GM19351 (cell line): ENCODE data around the gene ATP2B3.

Source experiments
- ATAC-seq: cut with Tn5 transposase; IDR thresholded peaks from one replicate; pipeline ENCODE4 v1.9.1; 2021; ENCODE audit warnings: mild to moderate bottlenecking, moderate library complexity; ENCODE audit not compliant: unreplicated experiment

ATP2B3 gene

GRCh38 chrX:153507484-153508178, 9.8 kb upstream of the ATP2B3 start:
- ATAC-seq = peak; percentile 95

GRCh38 chrX:153509592-153509991, 7.8 kb upstream of the ATP2B3 start:
- ATAC-seq = no peak

- no peak for ATAC-seq
These were observed 7.1 kb upstream of the ATP2B3 start for GRCh38 chrX:153510383-153510782.

- ATAC-seq = no peak
These were observed 5.5 kb upstream of the ATP2B3 start for GRCh38 chrX:153511784-153512500.

- no peak for ATAC-seq
These were observed 4.9 kb upstream of the ATP2B3 start for GRCh38 chrX:153512501-153512893.

GRCh38 chrX:153513265-153513664, 4.2 kb upstream of the ATP2B3 start:
- no peak for ATAC-seq

GRCh38 chrX:153514259-153514658, 3.2 kb upstream of the ATP2B3 start:
- no peak for ATAC-seq

GRCh38 chrX:153515435-153515834, 2.0 kb upstream of the ATP2B3 start:
- no peak for ATAC-seq

GRCh38 chrX:153516073-153516472, 1.4 kb upstream of the ATP2B3 start:
- ATAC-seq = no peak

- ATAC-seq = no peak
These were observed 748 bp downstream of the ATP2B3 start for GRCh38 chrX:153517946-153518834.

GRCh38 chrX:153519569-153520286, 2.3 kb downstream of the ATP2B3 start:
- no peak for ATAC-seq

- ATAC-seq = no peak
These were observed 3.0 kb downstream of the ATP2B3 start for GRCh38 chrX:153520287-153520917.

GRCh38 chrX:153521034-153521433, 3.6 kb downstream of the ATP2B3 start:
- no peak for ATAC-seq

- ATAC-seq = no peak
These were observed 4.8 kb downstream of the ATP2B3 start for GRCh38 chrX:153522259-153522658.

- ATAC-seq = no peak
These were observed 5.8 kb downstream of the ATP2B3 start for GRCh38 chrX:153523269-153523668.

GRCh38 chrX:153524234-153524633, 6.8 kb downstream of the ATP2B3 start:
- no peak for ATAC-seq

- ATAC-seq = no peak
These were observed 8.0 kb downstream of the ATP2B3 start for GRCh38 chrX:153525451-153525850.

GRCh38 chrX:153526042-153526441, 8.6 kb downstream of the ATP2B3 start:
- no peak for ATAC-seq

GRCh38 chrX:153526801-153527200, 9.4 kb downstream of the ATP2B3 start:
- ATAC-seq = no peak

GRCh38 chrX:153527208-153527607, 9.8 kb downstream of the ATP2B3 start:
- ATAC-seq = no peak
